GM21528 (cell line): ENCODE data around the gene ARHGEF1.
"Not testable (repeated sequence)": the region's sequence is repeated elsewhere in the genome, so short reads cannot be mapped to it uniquely, and the experiment has no call there.

Source experiments
- ATAC-seq: cut with Tn5 transposase; IDR thresholded peaks from one replicate; pipeline ENCODE4 v1.9.1; 2021; ENCODE audit warnings: mild to moderate bottlenecking, moderate library complexity; ENCODE audit not compliant: unreplicated experiment, low FRiP score

ARHGEF1 gene

DNA sequence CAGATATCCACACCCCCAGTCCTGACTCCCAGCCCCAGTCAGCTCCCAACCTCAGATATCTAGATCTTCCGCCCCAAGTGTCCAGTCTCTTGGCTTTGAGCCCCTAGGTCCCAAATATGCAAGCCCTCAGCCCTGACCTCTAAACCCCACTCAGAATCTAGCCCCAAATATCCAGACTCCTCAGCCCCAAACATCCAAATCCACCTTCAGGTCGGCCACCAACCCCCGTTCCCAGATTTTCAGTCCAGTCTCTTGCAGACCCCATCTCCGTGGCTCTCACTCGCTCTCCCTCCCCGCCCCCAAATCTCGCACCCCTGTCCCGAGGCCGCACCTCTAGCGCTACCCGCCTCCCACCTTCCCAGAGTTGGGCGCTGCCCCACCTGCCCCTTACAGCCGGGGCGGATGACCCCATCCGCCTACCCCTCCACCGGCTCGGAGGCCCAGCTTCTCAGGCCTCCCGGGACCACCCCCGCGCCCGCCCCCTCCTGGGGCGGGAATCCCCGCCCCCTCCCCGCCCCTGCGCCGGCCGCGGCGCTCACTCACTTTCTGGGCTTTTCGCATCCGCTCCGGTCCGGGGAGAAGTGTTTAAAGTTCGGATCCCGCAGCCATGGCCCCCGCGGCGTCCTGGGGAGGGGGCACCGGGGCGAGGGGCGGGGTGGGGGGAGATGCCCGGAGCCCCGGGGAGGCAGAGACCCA lies 44.7 kb downstream of the ARHGEF1 start:
- no peak for ATAC-seq

DNA sequence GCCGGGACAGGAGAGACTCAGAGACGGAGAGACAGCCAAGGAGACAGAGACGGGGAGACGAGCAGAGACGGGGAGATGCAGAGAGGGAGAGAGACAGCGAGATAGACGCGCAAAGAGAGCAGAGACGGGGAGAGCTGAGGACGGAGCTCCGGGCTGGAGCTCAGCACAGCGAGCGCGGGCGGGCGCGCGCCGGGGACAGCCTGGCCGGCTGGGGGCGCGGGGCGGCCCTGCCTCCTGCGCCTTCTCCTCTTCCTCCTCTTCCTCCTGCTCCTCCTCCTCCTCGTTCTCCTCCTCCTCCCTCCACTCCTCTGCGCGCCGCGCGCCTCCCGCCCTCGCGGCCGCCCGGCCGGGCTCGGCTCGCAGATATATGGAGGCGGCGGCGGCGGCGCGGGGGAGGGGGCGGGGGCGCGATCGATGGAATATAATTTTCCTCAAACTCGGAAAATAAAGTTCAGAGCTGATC lies 45.3 kb downstream of the ARHGEF1 start, which contains the start of gene ERFL:
TSS of gene ERFL (minus strand) at position 229 of the 463 bp plus-strand sequence. CDS start 15,530 bp downstream, outside the sequence.
- no peak for ATAC-seq

GRCh38 chr19:41928754-41929535 lies 46.0 kb downstream of the ARHGEF1 start:
- no peak for ATAC-seq

DNA sequence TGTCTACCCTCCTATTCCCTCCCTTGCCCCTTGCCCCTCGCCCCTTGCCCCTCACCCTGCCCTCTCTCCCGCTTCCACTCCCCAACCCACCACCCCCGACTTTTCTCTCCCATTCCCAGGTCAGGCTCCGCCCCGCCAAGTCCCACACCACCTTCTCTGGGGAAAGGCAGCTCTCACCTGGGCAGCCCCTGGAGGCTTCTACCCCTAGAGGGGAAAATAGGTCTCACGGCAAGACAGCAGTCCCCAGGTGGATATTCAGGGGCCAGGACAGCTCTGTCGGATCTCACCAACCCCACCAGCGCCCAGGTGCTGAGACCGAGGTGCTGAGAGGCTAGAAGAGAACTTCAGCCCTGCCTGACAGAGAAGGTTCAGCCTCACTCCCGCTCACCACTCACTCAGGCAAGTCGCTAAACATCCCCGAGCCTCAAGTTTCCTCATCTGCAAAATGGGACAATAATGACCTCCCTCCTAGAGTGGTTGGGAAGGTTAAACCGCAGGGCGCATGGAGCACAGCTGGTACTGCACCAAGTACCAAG lies 46.6 kb downstream of the ARHGEF1 start:
- ATAC-seq, result no peak

DNA sequence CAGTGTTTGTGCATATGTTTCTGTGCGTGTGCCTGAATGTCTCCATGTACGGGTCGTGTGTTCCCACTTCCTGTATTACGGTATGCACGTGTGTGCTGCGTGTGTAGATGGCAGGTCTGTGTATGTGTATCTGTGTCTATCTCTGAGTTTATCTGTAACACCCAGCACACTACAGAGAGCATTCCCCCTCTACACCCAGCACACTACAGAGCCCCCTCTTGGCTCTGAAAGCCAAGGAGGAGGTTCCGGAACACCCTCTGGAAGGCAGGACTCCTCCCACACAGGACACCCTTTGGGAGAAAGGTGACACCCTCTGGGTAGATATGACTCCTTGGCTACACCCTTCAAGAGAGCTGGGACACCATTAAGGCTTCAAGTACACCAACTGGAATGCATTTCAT lies 47.3 kb downstream of the ARHGEF1 start:
- ATAC-seq, result no peak

DNA sequence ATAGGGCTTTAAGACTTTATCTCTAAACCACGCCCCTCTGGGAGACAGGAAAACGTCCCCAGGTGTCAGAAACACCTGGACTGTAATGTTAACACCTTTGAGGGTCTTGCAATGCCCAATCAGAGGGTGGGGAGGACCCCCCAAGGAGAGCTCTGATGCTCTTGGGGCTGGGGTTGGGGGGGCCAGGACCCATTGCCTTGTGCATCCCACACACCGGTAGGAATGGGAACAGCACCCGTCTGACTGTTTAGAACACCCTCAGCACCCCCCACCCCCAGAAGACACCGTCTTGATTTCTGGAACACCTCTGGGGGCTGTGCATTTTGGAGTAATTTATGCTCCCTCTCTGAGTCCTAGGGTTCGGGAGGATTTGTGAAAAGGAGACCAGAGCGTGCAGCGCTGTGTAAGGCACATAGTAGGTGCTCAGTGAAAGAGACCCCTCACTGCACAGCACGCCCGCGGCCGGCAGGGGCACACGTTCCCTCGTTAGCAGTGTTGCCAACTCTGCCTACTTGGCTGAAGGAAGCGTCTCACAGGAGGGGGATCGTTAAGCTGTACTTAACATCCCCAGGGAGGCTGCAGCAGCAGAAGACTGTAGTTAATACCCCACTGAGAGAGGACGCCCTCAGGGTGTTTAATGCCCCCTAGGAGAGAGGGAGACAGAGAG lies 48.1 kb downstream of the ARHGEF1 start:
- no peak for ATAC-seq

- no peak for ATAC-seq
Observed at GRCh38 chr19:41932259-41932719, 49.3 kb downstream of the ARHGEF1 start.

DNA sequence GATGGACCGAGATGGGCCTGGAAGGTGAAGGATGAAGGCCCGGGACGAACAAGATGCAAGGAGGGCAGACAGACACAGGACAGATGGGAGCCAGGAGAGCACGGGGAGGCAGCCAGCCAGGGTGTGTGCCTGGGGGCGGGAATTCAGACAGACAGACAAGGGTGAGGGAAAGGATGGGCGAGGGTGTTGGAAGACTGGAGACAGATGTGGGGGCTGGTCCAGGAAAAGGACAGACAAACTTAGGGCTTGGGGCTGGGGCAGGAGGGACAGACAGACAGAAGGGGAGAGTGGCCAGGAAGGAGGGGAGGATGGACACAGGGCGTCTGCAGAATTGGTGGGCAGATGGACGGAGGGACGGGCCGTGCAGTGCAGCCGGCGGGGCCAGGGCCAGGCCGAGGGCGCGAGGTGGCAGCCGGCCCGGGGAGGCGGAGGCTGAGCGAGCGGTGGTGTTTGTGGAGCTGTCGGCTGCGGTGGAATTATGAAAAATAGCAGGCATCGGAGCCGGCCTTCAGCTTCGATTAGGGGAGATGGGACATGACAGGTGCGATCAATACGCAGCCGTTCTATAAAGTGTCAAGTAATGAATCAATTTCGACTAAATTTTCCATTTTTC lies 49.8 kb downstream of the ARHGEF1 start:
- no peak for ATAC-seq

DNA sequence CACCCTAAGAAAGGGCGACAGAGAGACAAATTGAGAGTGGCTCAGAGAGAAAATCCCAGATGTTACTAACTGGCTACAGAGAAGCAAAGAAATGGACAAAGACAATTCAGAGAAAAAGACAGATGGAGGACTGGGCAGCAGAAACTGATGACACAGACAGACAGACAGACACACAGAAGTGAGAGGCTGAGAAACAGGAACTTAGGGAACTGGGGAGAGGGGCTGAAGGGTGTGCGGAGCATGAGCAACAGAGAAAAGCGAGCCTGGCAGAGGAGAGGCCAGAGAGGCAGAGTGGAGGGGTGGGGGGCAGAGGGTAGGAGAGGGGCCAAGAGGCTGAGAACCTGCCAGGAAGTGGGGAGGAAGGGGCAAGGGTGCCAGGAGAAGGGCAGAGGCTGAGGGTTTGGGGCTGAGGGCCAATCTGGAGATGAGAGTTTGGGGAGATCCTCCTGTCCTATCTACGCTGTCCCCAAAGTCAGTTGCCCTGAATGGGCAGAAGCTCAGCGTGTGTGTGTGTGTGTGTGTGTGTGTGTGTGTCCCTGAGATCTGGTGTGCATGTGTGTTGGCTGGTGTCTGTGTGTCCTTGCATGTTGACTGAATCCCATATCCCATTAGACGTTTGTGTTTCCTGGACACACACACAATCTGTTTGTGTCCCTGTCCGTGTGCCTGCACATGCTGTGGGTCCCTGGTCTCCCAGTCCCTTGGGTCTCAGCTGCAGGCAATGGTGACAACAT lies 50.9 kb downstream of the ARHGEF1 start:
- ATAC-seq, result no peak

DNA sequence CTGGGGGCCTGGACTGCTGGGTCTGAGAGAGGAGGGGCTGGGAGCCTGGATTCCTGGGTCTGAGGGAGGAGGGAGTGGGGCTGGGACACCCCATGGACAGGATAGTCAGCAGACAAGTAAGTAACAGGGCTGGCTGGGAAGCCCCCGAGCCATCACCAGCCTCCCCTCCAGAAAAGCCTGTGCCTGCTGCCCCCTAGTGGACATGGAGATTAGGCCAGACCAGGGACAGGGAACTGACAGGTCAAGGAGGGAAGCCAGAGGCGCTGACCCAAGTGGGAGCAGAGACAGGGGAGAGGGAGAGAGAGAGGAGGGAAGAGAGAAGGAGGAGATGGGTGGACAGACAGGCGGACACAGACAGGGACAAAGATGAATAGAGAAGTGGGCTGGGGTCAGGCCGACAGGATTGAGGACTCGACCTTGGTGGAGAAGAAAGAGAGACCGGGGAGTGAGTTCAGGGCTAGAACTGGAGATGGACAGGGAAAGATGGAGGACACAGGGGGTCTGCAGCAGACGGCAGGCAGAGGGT lies 51.9 kb downstream of the ARHGEF1 start:
- ATAC-seq, result no peak

- ATAC-seq, result no peak
Observed at GRCh38 chr19:41935760-41936415, 52.9 kb downstream of the ARHGEF1 start.

GRCh38 chr19:41936416-41936850 lies 53.4 kb downstream of the ARHGEF1 start:
- ATAC-seq, result no peak

DNA sequence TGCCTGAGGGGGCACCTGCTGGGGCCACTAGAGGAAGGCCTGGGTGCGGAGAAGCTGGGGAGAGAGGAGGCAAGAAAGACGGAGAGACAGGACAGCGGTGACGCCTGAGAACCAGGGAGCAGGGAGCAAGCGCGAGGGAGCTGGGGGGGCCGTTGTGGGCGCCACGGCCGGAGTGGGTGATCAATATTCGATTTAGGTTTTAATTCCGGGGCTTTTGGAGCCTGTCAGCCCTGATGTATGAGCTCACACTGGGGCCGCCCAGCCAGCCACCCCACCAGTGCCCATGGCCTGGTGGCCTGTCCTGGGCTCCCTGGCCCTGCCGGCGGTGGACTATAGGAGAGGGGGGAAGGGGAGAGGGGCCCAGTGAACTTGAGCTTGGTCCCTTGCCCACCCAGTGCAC lies 54.0 kb downstream of the ARHGEF1 start:
- no peak for ATAC-seq

DNA sequence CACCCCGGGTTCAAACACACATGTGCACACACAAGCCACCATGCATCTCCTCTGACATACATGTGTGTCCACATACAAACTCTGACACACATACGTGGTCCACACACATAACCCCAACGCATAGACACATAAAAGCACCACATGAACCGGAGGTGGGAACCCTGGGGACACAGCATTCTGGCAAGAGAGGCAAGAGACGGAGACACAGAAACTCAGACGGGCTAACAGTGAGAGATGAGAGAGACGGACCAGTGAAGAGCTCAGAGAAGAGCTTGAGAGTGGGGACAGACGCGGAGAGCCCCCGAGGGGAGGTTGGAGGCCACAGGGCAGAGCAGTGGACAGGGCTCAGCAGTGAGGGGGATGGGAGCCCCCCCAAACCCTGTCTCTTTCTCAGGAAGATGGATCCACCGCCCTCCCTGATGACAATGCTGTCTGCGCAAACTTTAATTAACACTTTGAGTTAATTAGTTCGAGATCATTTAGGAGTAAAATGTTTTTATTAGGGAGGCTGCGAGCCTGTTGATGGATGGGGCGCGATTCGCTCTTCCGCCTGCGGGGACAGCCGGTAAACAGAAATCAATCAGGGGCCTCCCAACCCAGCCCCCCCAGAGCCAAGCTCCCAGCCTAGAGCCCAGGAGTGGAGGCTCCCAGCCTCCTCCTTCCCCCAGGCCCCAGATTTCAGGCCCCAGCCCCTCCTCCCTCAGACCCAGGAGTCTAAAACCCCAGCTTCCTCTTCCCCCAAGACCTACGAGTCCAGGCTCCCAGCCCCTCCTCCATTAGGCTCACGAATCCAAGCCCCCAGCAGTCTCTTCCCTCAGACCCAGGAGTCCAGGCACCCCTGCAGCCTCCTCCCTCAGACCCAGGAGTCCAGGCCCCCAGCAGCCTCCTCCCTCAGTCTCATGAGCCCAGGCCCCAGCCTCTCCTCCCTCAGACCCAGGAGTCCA lies 54.8 kb downstream of the ARHGEF1 start:
- no peak for ATAC-seq

GRCh38 chr19:41939209-41939608 lies 56.2 kb downstream of the ARHGEF1 start:
- ATAC-seq, result not testable (repeated sequence)

DNA sequence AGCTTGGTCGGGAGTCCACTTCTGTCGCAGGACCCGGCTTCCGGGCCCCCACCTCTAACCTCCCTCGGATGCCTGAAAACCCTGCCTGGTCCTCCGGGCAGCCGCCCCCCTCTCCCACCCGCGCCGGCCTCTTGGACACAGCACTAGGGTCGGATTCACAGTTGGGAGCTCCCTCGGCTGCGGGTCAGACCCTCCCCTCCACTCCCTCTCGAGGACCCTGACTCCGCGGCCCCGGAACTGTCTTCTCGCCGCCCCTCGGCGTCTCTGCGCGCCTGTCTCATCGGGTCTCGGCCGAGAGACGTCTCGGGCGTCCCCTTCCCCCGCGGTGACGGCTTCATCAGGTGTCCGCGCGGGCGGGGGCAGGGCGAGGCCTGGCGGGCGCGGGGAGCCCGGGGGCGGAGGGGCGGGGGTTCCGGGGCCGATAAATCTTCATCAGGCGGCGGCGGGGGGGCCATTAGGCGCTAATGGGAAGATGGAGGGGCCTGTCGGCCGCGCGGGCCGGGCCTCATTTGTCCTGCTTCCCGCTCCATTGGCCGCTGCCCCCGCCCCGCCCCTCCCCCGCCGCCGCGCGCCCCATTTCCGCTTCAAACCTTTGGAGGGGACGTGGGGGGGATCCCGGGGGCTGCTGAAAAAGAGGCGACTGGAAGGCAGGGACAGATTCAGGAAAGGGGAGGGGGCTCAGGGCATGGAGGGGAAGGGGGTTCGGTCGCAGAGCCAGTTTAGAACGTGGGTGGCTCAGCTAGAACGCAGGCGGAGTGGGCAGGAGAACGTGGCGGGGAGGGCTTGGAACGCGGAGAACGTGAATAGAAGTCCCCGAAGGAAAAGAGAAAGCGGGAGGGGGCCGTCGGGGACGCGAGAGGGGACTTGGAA lies 57.1 kb downstream of the ARHGEF1 start:
- ATAC-seq, result no peak
